Activated CD8-positive, alpha-beta memory T cell treated with anti-CD3 and anti-CD28 coated beads, Interleukin-2, amount 50 U/mL, for 1 hour (primary cell): ENCODE measurements around the gene UNC5C.

ENCODE experiments used
- DNase-seq: peaks from one replicate; pipeline ENCODE4 v3.0.0-alpha.2; 2020; ENCODE audit errors: extremely low read depth

The UNC5C gene

DNA sequence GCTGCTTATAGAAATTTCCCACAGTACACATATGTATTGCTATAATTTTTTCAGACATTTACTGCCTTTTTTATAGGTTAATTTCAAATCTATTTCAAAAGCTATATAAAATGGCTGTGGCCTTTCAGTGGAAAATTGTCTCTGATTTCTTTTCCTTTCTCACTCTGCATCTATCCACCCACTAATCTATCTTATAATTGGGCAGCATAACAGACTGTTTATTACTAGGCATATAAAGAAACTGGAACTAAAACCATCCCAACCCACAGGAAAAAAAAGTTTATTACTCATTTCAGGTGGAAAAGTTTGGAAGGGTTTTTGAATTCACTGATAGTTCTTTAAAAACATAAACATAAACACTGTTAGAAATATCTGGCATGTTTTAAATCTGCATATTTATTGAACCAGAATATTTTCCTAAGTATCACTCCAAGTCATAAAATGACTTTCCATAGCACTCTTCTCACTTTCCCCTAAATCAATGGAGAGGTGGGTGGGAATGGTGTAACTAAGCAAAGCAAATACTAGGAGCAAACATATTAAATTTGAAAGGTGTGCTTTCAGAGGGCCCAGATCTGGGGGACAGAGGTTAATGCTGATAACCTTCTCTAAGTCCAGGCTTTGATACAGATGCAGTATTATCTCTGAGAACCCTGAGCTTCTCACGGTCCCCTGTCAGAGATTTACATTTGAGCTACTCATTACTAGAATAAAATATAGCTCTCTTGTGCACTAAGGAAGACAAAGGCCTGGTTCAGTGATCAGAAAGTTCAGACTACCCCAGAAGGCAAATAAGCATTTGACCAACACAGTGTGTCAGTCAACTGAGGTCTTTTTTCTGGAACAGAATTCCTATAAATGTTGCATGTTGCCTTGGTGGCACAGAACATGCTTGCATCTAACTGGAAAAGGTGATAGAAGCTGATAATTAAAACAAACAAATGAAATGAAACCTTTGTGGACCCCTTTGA lies 328.3 kb downstream of the UNC5C start:
- no peak for DNase-seq

- no peak for DNase-seq
Measured at GRCh38 chr4:95219109-95219508, 329.7 kb downstream of the UNC5C start.

DNA sequence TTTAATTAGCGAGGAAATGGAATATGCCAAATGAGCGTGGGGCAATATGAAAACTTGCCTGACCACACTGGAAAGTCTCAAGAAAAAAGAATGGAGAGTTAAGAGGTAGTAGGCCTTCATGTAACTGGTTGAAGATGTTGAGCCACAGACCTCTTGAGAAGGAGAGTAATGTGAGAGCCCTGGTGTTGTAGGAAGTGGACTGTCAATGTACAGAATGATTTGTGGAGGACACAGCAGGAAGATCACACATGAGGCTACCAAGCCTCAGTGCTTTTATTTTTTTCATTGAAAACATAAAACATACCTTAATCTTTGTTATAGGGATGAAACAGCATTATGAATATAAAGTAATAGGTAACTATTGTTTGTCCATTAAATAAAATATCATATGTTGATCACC lies 331.6 kb downstream of the UNC5C start:
- DNase-seq, result no peak

- no peak for DNase-seq
Measured at GRCh38 chr4:95216636-95217035, 332.1 kb downstream of the UNC5C start.

DNA sequence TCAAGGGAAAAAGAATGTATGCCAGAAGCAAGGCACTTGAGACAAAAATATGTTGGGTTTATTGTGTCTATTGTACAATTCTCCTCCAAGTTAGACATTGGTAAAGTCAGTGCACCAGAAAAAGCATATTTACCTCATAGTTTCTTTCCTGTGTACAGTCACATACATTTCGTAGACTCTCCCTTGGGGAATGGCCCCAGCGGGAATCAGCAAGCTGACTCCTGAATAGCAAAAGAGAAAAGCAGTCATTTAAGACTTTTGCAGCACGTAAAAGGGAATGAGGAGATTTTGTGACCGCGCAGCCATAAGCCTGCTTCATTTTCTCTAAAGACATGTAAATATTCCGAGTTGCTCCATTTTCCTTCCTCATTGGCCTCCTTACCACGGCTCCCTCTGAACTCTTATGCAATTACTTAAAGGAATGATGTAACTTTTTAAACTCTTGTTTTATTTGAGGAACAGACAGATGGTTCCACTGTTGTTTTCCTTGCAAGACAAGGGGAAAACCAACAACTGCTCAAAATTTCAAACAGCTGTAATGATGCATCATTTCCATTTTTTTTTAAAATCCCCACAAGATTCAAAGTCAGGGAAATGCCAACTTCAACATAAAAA lies 332.7 kb downstream of the UNC5C start:
- DNase-seq, result no peak

DNA sequence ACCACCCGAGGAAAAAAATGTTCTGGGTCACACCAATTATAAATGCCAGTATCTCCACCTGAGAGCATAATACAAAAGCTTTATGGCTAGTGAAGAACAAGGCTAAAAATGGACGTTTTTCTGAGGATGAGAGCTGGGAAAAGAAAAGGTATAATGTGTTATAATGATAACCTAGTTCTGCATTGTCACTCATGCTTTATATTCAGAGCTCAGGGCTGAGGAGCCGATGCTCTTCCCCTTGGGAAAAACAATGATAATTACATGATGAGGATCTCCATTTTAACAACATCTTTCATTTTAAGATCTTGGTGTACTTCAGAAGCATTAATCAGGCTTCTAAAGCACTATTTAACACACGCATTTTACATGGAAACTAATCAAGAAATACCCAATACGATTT lies 333.7 kb downstream of the UNC5C start:
- no peak for DNase-seq

DNA sequence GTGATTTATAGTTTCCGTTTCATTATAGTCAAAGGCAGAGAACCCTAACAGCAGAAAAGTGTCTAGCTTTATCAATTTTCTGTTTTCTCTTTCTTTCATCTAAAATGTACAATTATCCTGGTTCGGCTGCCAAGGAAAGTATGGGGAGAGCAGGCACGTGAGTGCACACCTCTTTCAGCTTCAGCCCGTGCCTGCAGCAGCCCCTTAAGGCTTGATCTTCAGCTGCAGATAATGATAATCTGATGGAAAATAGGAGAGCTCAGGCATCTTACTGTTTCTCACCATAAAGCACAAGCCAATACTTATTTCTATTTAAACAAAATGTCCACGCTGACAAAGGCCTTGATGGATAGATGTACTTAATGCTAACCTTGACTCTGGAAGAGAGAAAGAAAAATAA lies 334.4 kb downstream of the UNC5C start:
- DNase-seq, result no peak

DNA sequence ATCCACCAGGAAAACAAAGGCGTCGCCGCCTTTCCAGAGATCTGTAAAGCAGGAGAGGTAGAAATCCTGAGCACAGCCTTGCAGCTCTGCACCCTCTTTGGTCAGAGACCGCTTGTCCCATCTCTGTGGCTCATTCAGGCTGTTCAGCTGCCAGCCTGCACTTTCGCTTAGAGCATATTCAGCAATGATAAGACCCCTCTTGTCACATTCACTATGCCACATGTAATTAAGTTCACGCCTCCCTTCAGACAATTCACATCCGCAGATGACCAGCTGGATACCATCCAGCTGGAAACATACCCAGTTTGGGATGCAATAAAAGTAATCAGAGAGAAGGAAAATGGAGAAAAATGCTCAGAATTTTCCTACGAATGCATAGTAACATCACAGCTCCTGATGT lies 335.4 kb downstream of the UNC5C start:
- no peak for DNase-seq

DNA sequence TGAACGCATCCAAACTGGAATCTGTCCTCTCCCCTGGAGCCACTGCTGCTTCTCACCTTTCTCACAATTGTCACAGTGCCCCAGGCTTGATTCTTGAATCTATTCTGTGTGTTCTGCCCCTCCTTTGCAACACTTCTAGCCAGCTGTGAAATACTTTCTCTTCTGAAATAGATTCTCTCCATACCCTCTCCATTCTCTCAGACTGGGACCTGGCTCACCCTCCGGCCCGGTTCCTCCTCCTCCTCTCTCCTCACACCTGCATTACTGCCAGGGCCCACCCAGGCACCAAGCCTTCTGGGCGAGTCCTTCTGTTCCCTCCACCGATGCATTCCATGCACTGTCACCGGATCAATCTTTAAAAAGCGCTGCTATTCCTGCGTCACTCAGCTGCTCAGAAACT lies 336.1 kb downstream of the UNC5C start:
- no peak for DNase-seq

GRCh38 chr4:95209927-95210326 lies 338.8 kb downstream of the UNC5C start:
- DNase-seq, result no peak

- DNase-seq, result no peak
Measured at GRCh38 chr4:95204873-95205272, 343.9 kb downstream of the UNC5C start.

DNA sequence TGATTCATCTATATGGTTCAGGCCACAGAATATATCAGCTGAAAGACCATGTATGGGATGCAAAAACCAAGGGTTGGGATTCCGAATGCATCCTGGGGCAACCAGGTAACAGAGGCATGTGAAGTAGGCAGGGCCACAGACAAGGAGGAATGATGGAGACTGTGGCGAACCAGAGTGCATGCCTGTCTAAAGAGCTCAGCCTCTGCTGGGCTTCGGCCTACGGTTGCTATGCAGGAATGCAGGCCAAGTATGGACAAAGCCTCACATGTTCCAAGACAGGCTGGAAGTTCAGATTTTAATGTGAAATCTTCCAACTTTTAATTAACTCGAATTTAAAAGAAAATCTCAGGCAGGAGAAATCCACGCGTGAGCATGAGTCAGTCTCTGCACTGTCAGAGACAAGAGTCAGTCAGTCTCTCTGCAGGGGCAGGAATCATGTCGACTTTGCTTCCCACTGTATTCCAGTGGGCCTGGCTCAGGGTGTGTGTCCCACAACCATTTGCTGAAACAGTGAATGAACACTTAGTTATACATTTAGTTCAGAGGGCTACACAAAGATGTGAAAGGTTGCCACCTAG lies 344.4 kb downstream of the UNC5C start:
- no peak for DNase-seq

- no peak for DNase-seq
Measured at GRCh38 chr4:95198961-95199360, 349.8 kb downstream of the UNC5C start.

GRCh38 chr4:95197353-95197752 lies 351.4 kb downstream of the UNC5C start:
- DNase-seq, result no peak

GRCh38 chr4:95193391-95194224 lies 355.2 kb downstream of the UNC5C start:
- no peak for DNase-seq

GRCh38 chr4:95191537-95191936 lies 357.2 kb downstream of the UNC5C start:
- no peak for DNase-seq

GRCh38 chr4:95190751-95191436 lies 357.9 kb downstream of the UNC5C start:
- no peak for DNase-seq

DNA sequence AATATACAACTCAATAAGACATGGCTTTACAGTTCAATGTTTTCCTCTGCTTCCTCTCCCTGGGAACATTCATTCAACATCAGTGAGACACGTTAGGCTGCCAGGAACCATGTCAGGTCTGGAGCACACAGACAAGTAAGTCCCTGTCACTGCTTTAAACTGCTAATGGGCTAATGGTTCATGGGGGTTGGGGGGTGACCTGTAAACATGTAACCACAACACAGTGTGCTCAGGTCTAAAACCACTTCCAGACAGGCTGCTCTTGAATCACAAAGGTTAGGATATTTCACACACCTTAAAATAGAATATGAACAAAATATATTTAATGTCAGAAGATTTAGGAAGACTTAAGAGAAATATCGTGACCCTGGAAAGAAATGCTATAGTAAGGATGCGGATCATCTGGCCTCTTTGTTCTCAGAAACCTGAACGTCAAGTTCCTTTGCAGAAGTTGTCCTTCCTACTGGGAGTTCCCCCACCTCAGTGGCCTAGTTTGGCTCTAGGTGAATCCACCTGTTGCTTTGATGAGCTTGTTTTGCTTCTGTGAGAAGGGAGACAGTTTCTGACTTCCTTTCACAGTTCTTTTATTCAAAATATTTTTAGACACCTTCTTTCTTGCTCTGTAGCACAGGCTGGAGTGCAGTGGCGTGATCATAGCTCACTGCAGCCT lies 359.9 kb downstream of the UNC5C start:
- no peak for DNase-seq

GRCh38 chr4:95186666-95187065 lies 362.1 kb downstream of the UNC5C start:
- DNase-seq, result no peak

DNA sequence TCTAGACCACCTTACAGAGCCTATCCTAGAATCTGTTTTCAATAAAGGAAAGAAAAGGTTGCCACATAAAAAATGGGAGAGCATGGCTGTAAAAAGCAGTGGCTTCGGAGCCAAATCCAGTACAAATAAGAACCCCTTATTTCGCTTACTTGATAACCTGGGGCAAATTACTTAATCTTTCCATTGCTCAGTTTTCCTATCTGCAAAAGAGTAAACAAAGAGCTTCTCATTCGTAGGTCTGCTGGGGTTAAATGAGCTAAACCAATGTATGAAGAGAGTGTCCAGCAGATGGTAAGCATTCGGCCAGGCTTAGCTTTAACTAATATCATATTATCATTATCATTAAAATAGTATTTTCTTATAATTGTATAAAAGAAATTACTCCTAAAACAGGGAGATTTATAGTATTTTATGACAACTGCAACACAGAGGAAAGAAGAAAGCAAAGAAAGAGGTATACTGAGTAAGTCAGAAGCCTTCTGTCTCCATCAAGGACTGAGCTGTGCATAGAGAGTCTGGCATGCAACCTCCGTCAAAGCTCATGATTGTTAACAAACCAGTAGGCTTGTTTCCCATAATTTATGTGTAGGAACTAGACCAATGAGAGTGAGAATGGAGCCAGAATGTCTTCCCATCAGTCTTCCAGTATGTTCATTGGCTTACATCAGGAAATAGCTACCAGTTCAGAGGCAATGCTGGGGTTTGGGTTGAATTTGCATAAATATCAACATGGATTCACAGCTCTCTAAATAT lies 364.9 kb downstream of the UNC5C start:
- DNase-seq, result no peak
